ENCODE results near the gene PFDN1. TPM values are rescaled to one million over a fixed set of nuclear protein-coding genes. Genes with fewer than 3 reads are reported as not detected.

The PFDN1 gene
- total and polyA plus RNA-seq, 8 donors, result 28.6 to 137 (median 74.2) TPM

GRCh38 chr5:140220032-140220697 is 82.7 kb downstream of the PFDN1 start:
- no peak for DNase-seq
- intact Hi-C loops (cut with DNase I; ENCODE audit: low total_unique reads), result no loop called here
- Histone ChIP-seq H3K4me3 (no peak overlapping the region), H3K27ac (peak overlapping the region; percentile 81 to 95 (median 85)), H3K9me3 (no peaks in the 10 kb centered on the region), H3K36me3 (peaks cover 0 to 3% (median 0%) of the 10 kb centered on the region in 4 donors), H3K4me1 (peaks cover 80 to 100% (median 96%) of the 10 kb centered on the region in 4 donors), H3K27me3 (no peaks in the 10 kb centered on the region)
- TF ChIP-seq POLR2A (IDR thresholded peaks at IDR 0.05), result no peak
- 34 to 55% (median 42%) methylated on average over 3 of the region's 3 CpGs for WGBS, 5 donors

DNA sequence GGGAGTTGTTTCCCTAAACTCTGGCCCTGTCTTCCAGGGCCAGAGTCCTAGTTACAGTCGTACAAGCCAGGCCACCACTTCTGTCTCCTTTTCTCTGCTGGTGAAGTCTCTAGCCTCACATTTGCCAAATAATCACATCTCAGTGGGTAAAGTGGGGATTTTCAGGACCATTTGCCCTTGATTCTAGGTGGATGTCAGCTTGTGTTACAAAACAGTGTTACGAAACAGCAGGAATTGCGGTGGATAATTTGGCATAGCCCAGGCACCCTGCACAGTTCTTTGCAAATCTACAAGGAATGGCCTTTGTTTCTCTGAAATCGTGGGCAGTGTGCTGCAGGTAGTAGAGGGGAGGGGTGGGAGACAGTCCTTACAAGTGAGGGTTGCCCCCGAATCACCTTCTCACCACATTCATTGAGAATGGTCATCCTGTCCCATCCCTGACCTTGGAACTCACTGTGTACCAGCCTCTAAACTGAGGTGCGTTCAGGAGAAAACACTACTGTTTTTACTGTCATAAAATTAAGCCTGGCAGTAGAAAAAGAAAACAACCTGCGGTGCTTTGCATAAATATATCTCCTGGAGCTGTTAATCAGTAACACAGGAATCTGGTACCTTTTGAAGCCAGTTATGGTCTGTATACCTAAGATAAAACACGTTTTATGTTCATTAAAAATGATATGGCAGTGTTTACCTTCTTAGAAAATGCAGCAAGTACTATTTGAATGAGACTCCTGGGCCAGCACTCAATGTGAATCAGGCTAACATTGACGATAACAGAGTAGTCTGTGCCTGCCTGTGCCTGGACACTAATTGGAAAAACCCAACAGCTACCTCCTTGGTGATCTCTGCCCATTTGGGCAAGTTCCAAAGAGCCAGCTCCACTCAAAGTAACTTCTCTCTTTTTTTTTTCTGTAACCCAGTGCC is 83.6 kb downstream of the PFDN1 start:
- WGBS, 5 donors, result 32 to 49% (median 40%) methylated on average over 9 of the region's 9 CpGs
- Histone ChIP-seq H3K27me3 (no peaks in the 10 kb centered on the region), H3K27ac (peak overlapping the region; percentile 81 to 96 (median 85)), H3K4me1 (peaks cover 83 to 100% (median 96%) of the 10 kb centered on the region in 4 donors), H3K4me3 (no peak overlapping the region), H3K36me3 (no peaks in the 10 kb centered on the region), H3K9me3 (no peaks in the 10 kb centered on the region)
- peak; percentile 85 to 91 for DNase-seq
- intact Hi-C loops (cut with DNase I; ENCODE audit: low total_unique reads), result no loop called here
- TF ChIP-seq POLR2A (IDR thresholded peaks at IDR 0.05), result no peak
- TF ChIP-seq POLR2AphosphoS5 (IDR thresholded peaks at IDR 0.05), result peak in 2 of 3 donors; percentile 73 to 87

DNA sequence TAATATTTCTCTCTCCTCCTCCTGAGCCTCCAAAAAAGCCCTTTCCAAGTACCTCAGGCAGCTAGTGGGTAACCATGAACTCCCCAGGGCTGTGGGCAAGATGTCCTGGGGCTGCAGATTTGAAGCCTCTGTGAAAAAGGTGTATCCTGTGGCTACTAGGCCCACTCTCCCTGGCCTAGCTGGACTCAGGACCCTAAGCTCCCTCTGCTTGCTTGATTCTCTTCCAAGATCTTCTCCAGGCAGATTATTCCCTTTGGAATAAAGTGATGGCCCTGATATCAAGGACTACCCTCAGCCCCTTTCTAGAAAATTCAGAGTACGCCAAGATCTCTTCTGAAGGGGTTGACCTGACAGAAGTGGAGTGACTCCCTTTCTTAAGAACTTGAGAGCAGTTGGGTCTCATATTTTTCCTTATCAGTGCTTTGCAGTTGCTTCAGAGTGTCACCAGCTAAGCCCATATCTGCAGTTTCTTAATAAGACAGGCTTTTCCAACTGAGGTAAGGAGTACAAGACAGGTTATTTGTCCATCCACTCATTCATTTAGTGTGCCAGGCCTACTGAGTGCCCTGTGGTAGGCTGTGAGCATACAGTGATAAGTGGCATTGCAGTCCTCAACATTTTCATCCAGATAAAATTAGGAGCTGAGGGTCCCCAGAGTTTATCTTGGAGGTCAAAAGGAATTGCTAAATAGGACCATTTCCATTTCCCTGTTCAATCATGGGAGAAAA is 85.4 kb downstream of the PFDN1 start:
- intact Hi-C loops (cut with DNase I; ENCODE audit: low total_unique reads), result no loop called here
- Histone ChIP-seq H3K4me3 (no peak overlapping the region), H3K27ac (peak overlapping the region; percentile 81 to 96 (median 85)), H3K36me3 (peaks cover 0 to 9% (median under 1%) of the 10 kb centered on the region in 4 donors), H3K9me3 (no peaks in the 10 kb centered on the region), H3K27me3 (no peaks in the 10 kb centered on the region), H3K4me1 (peaks cover 73 to 98% (median 85%) of the 10 kb centered on the region in 4 donors)
- DNase-seq, result no peak
- TF ChIP-seq, protein P1, sequence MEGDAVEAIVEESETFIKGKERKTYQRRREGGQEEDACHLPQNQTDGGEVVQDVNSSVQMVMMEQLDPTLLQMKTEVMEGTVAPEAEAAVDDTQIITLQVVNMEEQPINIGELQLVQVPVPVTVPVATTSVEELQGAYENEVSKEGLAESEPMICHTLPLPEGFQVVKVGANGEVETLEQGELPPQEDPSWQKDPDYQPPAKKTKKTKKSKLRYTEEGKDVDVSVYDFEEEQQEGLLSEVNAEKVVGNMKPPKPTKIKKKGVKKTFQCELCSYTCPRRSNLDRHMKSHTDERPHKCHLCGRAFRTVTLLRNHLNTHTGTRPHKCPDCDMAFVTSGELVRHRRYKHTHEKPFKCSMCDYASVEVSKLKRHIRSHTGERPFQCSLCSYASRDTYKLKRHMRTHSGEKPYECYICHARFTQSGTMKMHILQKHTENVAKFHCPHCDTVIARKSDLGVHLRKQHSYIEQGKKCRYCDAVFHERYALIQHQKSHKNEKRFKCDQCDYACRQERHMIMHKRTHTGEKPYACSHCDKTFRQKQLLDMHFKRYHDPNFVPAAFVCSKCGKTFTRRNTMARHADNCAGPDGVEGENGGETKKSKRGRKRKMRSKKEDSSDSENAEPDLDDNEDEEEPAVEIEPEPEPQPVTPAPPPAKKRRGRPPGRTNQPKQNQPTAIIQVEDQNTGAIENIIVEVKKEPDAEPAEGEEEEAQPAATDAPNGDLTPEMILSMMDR (IDR thresholded peaks at IDR 0.05), result no peak
- TF ChIP-seq POLR2AphosphoS5 (IDR thresholded peaks at IDR 0.05), result no peak
- TF ChIP-seq POLR2A (IDR thresholded peaks at IDR 0.05), result no peak
- no peak for TF ChIP-seq EP300 (IDR thresholded peaks at IDR 0.05)
- 66 to 89% (median 80%) methylated on average over 1 of the region's 1 CpG for WGBS, 5 donors

GRCh38 chr5:140216478-140217074 is 86.3 kb downstream of the PFDN1 start:
- 29 to 51% (median 46%) methylated on average over 5 of the region's 5 CpGs for WGBS, 5 donors
- no peaks in the 10 kb centered on the region for H3K27me3 ChIP-seq
- H3K36me3 ChIP-seq, result peaks cover 0 to 18% (median 9%) of the 10 kb centered on the region in 4 donors
- H3K9me3 ChIP-seq, result no peaks in the 10 kb centered on the region
- TF ChIP-seq EP300 (IDR thresholded peaks at IDR 0.05) (no peak), POLR2AphosphoS5 (IDR thresholded peaks at IDR 0.05) (peak in 2 of 3 donors; percentile 92 to 96)
- no peak overlapping the region for H3K4me3 ChIP-seq
- DNase-seq, result peak; percentile 77
- H3K27ac ChIP-seq, result peak overlapping the region; percentile 81 to 98 (median 85)
- peaks cover 64 to 98% (median 76%) of the 10 kb centered on the region in 4 donors for H3K4me1 ChIP-seq
- intact Hi-C loops (cut with DNase I; ENCODE audit: low total_unique reads), result no loop called here

DNA sequence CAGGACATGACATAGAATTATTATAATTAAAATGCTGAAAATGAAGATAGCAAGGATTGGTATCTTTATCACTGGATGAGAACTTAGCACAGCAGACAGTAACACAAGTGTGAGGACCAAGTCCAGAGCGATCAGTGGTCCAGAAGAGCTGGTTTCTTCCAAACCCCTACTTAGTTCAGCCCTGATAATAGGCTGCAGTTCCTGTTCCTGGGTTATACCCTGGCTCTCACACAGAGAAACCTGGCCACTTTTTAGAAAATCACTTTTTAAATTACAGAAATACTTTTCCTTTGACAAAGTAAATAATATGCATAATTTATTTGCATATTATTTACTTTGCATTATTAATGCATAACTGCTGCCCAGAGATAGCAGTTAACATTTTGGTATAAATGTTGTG is 87.6 kb downstream of the PFDN1 start:
- no peaks in the 10 kb centered on the region for H3K27me3 ChIP-seq
- 46 to 76% (median 56%) methylated on average over 1 of the region's 1 CpG for WGBS, 5 donors
- peak overlapping the region; percentile 80 to 95 (median 84) for H3K27ac ChIP-seq
- H3K4me3 ChIP-seq, result no peak overlapping the region
- peaks cover 51 to 89% (median 63%) of the 10 kb centered on the region in 4 donors for H3K4me1 ChIP-seq
- no peaks in the 10 kb centered on the region for H3K9me3 ChIP-seq
- peaks cover 0 to 31% (median 22%) of the 10 kb centered on the region in 4 donors for H3K36me3 ChIP-seq
- TF ChIP-seq POLR2AphosphoS5 (IDR thresholded peaks at IDR 0.05) (no peak), EP300 (IDR thresholded peaks at IDR 0.05) (no peak), POLR2A (IDR thresholded peaks at IDR 0.05) (no peak)
- TF ChIP-seq, protein P1 (IDR thresholded peaks at IDR 0.05), result no peak
- intact Hi-C loops (cut with DNase I; ENCODE audit: low total_unique reads), result no loop called here
- DNase-seq, result no peak
